Natural killer cell (primary cell): ENCODE measurements around the gene CR2. TPM values are rescaled to one million over a fixed set of nuclear protein-coding genes. Genes with fewer than 3 reads are reported as not detected.

ENCODE experiments used
- ATAC-seq, 3 donors: fragments of 150-1000 bp in 2 of 3; fragments of 200-7000 bp in 1 of 3; cut with Tn5 transposase; 1 replicate in 1 of 3; 2 replicates in 2 of 3; pipeline ENCODE4 v1.10.0; 2021; ENCODE audit warnings: mild to moderate bottlenecking in 2 of 3, moderate library complexity in 2 of 3
- DNase-seq, 2 donors: peaks; one replicate each; pipeline versions ENCODE4 v3.0.0 to v3.0.0-alpha.2; 2013 to 2021; ENCODE audit warnings: mixed read lengths in 1 of 2
- H3K27ac ChIP-seq: one replicate; pipeline ENCODE4 v1.5.1; 2013; ENCODE audit warnings: mild to moderate bottlenecking, low read length
- H3K27me3 ChIP-seq: one replicate; pipeline ENCODE4 v1.6.1; 2013; ENCODE audit warnings: low read length; ENCODE audit not compliant: control insufficient read depth, insufficient read depth
- H3K36me3 ChIP-seq: one replicate; pipeline ENCODE4 v1.6.1; 2013; ENCODE audit warnings: low read length; ENCODE audit not compliant: control insufficient read depth, insufficient read depth
- H3K4me1 ChIP-seq: one replicate; pipeline ENCODE4 v1.6.1; 2013; ENCODE audit warnings: low read length; ENCODE audit not compliant: control insufficient read depth, insufficient read depth
- H3K4me3 ChIP-seq: one replicate; pipeline ENCODE4 v1.5.1; 2013; ENCODE audit warnings: low read length
- H3K9me3 ChIP-seq: one replicate; pipeline ENCODE4 v1.6.1; 2013; ENCODE audit warnings: low read length; ENCODE audit not compliant: control insufficient read depth, insufficient read depth
- H3K27ac Mint-ChIP-seq, 2 donors: one replicate each; pipeline ENCODE4 v1.8.0; 2022; ENCODE audit warnings: mild to moderate bottlenecking in 2 of 2, mixed read lengths in 2 of 2, moderate library complexity in 1 of 2
- H3K27me3 Mint-ChIP-seq, 2 donors: one replicate each; pipeline ENCODE4 v1.8.0; 2022; ENCODE audit warnings: low read depth in 2 of 2, mixed read lengths in 2 of 2
- H3K36me3 Mint-ChIP-seq: one replicate; pipeline ENCODE4 v1.8.0; 2022; ENCODE audit warnings: mixed read lengths
- H3K4me1 Mint-ChIP-seq, 2 donors: one replicate each; pipeline ENCODE4 v1.8.0; 2022; ENCODE audit warnings: mixed read lengths in 2 of 2
- H3K4me3 Mint-ChIP-seq: one replicate; pipeline ENCODE4 v1.8.0; 2022; ENCODE audit warnings: mild to moderate bottlenecking, moderate library complexity, mixed read lengths
- H3K9me3 Mint-ChIP-seq, 2 donors: one replicate each; pipeline ENCODE4 v1.8.0; 2022; ENCODE audit warnings: mixed read lengths in 2 of 2
- CTCF ChIP-seq: fragments of 200-600 bp; IDR thresholded peaks from one replicate; pipeline ENCODE4 v1.8.0; 2022; ENCODE audit warnings: antibody characterized with exemption
- WGBS: methylation state at CpG from one replicate; pipeline ENCODE4 v1.1.7; 2013; ENCODE audit warnings: missing lambda C conversion rate; ENCODE audit not compliant: insufficient coverage; 5-methylcytosine and 5-hydroxymethylcytosine counted together
- intact Hi-C: fragments of 100-400 bp; cut with micrococcal nuclease; formaldehyde crosslinking; loops from one replicate; pipeline ENCODE4 v1.14.2; 2022
- total RNA-seq, 4 donors: library from RNA; stranded (reverse); fragments of 120-200 nt in 1 of 4; gene quantifications; one replicate each; pipeline versions ENCODE4 v1.2.3 to v1.2.4, GENCODE V29; 2013 to 2022

CR2 gene
- total RNA-seq, 3 donors from 2014 or later (not counting 1 experiment from before 2014, with no cell fraction given), result 0.19 to 0.48 (median 0.29) TPM

GRCh38 chr1:207500306-207500705, 46.2 kb downstream of the CR2 start:
- Mint-ChIP-seq H3K27ac (no peak overlapping the region), H3K4me1 (peaks cover 0 to 9% of the 10 kb centered on the region in 2 donors), H3K9me3 (no peaks in the 10 kb centered on the region), H3K27me3 (peaks cover 42 to 57% of the 10 kb centered on the region in 2 donors), H3K4me3 (no peak overlapping the region), H3K36me3 (no peaks in the 10 kb centered on the region)
- H3K27ac ChIP-seq, result no peak overlapping the region
- H3K27me3 ChIP-seq, result peaks cover 31% of the 10 kb centered on the region
- DNase-seq (no peak), ATAC-seq (no peak)
- no peak overlapping the region for H3K4me3 ChIP-seq
- intact Hi-C loops, result no loop called here
- peaks cover 11% of the 10 kb centered on the region for H3K4me1 ChIP-seq
- no peaks in the 10 kb centered on the region for H3K9me3 ChIP-seq
- H3K36me3 ChIP-seq, result no peaks in the 10 kb centered on the region
- no peak for TF ChIP-seq CTCF
- no CpG with 5 or more reads among the region's 3 CpGs for WGBS

- H3K36me3 Mint-ChIP-seq, result no peaks in the 10 kb centered on the region
- H3K9me3 Mint-ChIP-seq, result no peaks in the 10 kb centered on the region
- H3K27ac Mint-ChIP-seq, result no peak overlapping the region
- no peak for ATAC-seq
- intact Hi-C loops, result no loop called here
- Histone ChIP-seq H3K4me3 (no peak overlapping the region), H3K9me3 (no peaks in the 10 kb centered on the region), H3K27ac (no peak overlapping the region), H3K36me3 (no peaks in the 10 kb centered on the region), H3K4me1 (peaks cover 5% of the 10 kb centered on the region), H3K27me3 (peaks cover 31% of the 10 kb centered on the region)
- H3K4me3 Mint-ChIP-seq, result no peak overlapping the region
- H3K4me1 Mint-ChIP-seq, result peaks cover 0 to under 1% of the 10 kb centered on the region in 2 donors
- no peak for DNase-seq
- H3K27me3 Mint-ChIP-seq, result peaks cover 37 to 53% of the 10 kb centered on the region in 2 donors
- WGBS, result 78% methylated on average over 3 of the region's 5 CpGs
- no peak for TF ChIP-seq CTCF
Observed at GRCh38 chr1:207501071-207501470, 46.9 kb downstream of the CR2 start.

GRCh38 chr1:207502726-207503125, 48.6 kb downstream of the CR2 start:
- no peaks in the 10 kb centered on the region for H3K4me1 ChIP-seq
- Mint-ChIP-seq H3K27ac (no peak overlapping the region), H3K27me3 (peaks cover 39 to 53% of the 10 kb centered on the region in 2 donors), H3K4me3 (no peak overlapping the region), H3K36me3 (no peaks in the 10 kb centered on the region), H3K4me1 (no peaks in the 10 kb centered on the region), H3K9me3 (no peaks in the 10 kb centered on the region)
- no peak for DNase-seq
- H3K27ac ChIP-seq, result no peak overlapping the region
- peaks cover 23% of the 10 kb centered on the region for H3K27me3 ChIP-seq
- intact Hi-C loops, result no loop called here
- WGBS, result 78% methylated on average over 5 of the region's 7 CpGs
- no peaks in the 10 kb centered on the region for H3K9me3 ChIP-seq
- ATAC-seq, result no peak
- TF ChIP-seq CTCF, result no peak
- H3K36me3 ChIP-seq, result no peaks in the 10 kb centered on the region
- H3K4me3 ChIP-seq, result no peak overlapping the region

- H3K27ac Mint-ChIP-seq, result no peak overlapping the region
- H3K4me3 ChIP-seq, result no peak overlapping the region
- H3K27ac ChIP-seq, result no peak overlapping the region
- H3K9me3 Mint-ChIP-seq, result no peaks in the 10 kb centered on the region
- DNase-seq, result no peak
- H3K36me3 ChIP-seq, result no peaks in the 10 kb centered on the region
- peaks cover 31 to 48% of the 10 kb centered on the region in 2 donors for H3K27me3 Mint-ChIP-seq
- no peak for ATAC-seq
- H3K4me1 ChIP-seq, result no peaks in the 10 kb centered on the region
- no peak overlapping the region for H3K4me3 Mint-ChIP-seq
- WGBS, result 88% methylated on average over 3 of the region's 3 CpGs
- no peaks in the 10 kb centered on the region for H3K9me3 ChIP-seq
- intact Hi-C loops, result no loop called here
- no peaks in the 10 kb centered on the region for H3K4me1 Mint-ChIP-seq
- no peak for TF ChIP-seq CTCF
- H3K27me3 ChIP-seq, result peaks cover 17% of the 10 kb centered on the region
- H3K36me3 Mint-ChIP-seq, result no peaks in the 10 kb centered on the region
Observed at GRCh38 chr1:207503950-207504349, 49.8 kb downstream of the CR2 start.
